SJCRH30 (cell line): ENCODE measurements around the gene SLC19A1. TPM values are rescaled to one million over a fixed set of nuclear protein-coding genes. Genes with fewer than 3 reads are reported as not detected.
"Not testable (repeated sequence)": the region's sequence is repeated elsewhere in the genome, so short reads cannot be mapped to it uniquely, and the experiment has no call there.

ENCODE experiments used
- DNase-seq, 2 experiments: peaks; one replicate each; pipeline ENCODE4 v3.0.0-alpha.2; 2015 to 2020
- H3K27ac ChIP-seq: fragments of 250-450 bp; sonication (Bioruptor Pico); 2 replicates; pipeline ENCODE4 v1.5.1; 2020; ENCODE audit warnings: mild to moderate bottlenecking, moderate library complexity
- H3K27me3 ChIP-seq: fragments of 250-450 bp; sonication (Bioruptor Pico); 2 replicates; pipeline ENCODE4 v1.5.1; 2020; ENCODE audit warnings: mild to moderate bottlenecking, moderate library complexity
- H3K36me3 ChIP-seq: fragments of 250-450 bp; sonication (Bioruptor Pico); 2 replicates; pipeline ENCODE4 v1.5.1; 2020; ENCODE audit warnings: mild to moderate bottlenecking, moderate library complexity
- H3K4me1 ChIP-seq: fragments of 250-450 bp; sonication (Bioruptor Pico); 2 replicates; pipeline ENCODE4 v1.5.1; 2020; ENCODE audit warnings: mild to moderate bottlenecking, moderate library complexity
- H3K4me3 ChIP-seq: fragments of 250-450 bp; sonication (Bioruptor Pico); 2 replicates; pipeline ENCODE4 v1.5.1; 2020; ENCODE audit warnings: mild to moderate bottlenecking, moderate library complexity
- H3K9me3 ChIP-seq: fragments of 250-450 bp; sonication (Bioruptor Pico); replicated peaks from 2 replicates; pipeline ENCODE4 v1.5.1; 2020; ENCODE audit warnings: mild to moderate bottlenecking, moderate library complexity
- total RNA-seq: library from RNA; depleted of rRNA; stranded (reverse); fragments of >200 nt; shearing (Covaris generic); gene quantifications from 2 replicates; pipeline ENCODE4 v1.2.3, GENCODE V29; 2014

SLC19A1 gene
- total RNA-seq, 1 experiment from 2014 or later, result 27.6 TPM

DNA sequence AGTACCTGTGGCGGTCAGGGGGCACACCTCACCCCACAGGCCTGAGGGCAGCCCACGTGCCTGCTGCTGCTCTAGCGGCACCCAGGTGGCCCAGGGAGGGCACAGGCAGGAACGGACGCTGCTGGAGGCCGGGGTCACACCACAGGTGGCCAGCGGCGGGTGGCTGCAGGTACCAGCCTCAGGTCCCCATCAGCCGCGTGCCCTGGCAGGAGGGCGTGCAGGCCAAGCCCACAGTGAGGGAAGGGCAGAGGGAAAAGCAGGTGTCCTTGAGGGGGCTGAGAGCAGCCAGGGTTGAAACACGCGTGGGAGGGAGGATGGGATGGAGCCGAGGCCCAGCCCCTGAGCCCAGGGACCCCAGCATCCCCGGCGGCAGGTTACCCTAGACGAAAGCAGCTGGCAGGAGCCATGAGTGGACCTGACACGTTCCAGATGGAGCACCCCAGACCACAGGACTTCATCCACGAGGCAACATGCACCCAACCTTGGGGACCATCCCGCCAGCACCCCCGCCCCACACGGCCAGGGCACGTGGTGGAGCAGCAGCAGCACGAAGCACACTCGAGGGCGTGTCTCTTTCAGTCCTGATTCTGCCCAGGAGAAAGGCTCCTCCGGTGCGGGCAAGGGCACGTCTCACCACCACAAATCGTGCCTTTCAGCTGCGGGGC, 3.7 kb downstream of the SLC19A1 start:
- H3K4me3 ChIP-seq, result no peak overlapping the region
- no peaks in the 10 kb centered on the region for H3K9me3 ChIP-seq
- peaks cover 5% of the 10 kb centered on the region; the same call in 1 of the 2 replicates for H3K4me1 ChIP-seq
- no peaks in the 10 kb centered on the region for H3K27me3 ChIP-seq
- H3K36me3 ChIP-seq, result no peaks in the 10 kb centered on the region; the same call in 1 of the 2 replicates
- no peak overlapping the region for H3K27ac ChIP-seq
- DNase-seq, result no peak

DNA sequence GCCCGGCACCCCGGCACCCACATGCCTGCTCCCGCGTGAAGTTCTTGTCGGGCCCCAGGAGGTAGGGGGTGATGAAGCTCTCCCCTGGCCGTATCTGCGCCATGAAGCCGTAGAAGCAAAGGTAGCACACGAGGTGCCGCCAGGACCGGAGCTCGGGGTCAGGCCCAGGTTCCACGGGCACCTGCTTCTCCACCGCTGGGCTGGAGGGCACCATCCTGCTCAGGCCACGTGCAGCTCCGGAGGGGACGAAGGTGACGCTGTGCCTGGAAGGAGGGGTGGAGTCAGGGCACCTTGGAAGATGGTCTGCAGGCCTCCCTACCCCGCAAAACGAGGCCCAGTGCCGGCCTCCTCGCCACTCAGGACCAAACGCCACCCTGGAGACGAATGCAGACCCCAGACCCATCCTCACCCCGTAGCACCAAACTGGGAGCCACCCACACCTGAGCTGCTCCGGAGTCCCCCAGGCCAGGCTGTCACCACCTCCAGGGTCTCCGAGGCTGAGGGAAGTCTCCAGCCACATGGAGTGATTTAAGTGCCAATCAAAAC, 4.4 kb downstream of the SLC19A1 start:
- Histone ChIP-seq H3K27ac (no peak overlapping the region), H3K4me3 (no peak overlapping the region), H3K4me1 (peaks cover 5% of the 10 kb centered on the region; the same call in 1 of the 2 replicates), H3K36me3 (no peaks in the 10 kb centered on the region; the same call in 1 of the 2 replicates), H3K9me3 (no peaks in the 10 kb centered on the region), H3K27me3 (no peaks in the 10 kb centered on the region)
- DNase-seq, result no peak

DNA sequence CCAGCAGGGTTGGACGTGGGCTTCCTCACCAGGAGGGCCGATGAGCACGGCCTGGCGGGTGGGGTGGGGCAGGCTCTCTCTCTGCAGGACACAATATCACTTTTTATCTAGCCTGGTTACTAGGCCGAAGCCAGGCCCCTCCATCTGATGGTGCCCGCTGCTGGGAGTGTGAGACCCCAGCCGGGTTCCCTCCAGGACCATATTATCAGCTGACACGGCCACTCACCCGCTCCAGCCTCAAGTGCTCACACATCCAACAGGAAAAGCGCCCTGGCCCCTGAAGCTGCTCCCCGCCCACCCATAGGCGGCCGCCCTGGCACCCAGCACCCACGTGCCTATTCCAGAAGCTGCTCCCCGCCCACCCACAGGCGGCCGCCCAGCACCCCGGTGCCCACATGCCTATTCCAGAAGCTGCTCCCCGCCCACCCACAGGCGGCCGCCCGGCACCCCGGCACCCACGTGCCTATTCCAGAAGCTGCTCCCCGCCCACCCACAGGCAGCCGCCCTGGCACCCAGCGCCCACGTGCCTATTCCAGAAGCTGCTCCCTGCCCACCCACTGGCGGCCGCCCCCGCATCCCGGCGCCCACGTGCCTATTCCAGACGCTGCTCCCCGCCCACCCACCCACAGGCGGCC, 5.0 kb downstream of the SLC19A1 start:
- no peak for DNase-seq
- Histone ChIP-seq H3K36me3 (peaks cover under 1% of the 10 kb centered on the region), H3K27me3 (no peaks in the 10 kb centered on the region), H3K9me3 (no peaks in the 10 kb centered on the region), H3K4me1 (peaks cover 5% of the 10 kb centered on the region; the same call in 1 of the 2 replicates), H3K4me3 (no peak overlapping the region), H3K27ac (no peak overlapping the region)

DNA sequence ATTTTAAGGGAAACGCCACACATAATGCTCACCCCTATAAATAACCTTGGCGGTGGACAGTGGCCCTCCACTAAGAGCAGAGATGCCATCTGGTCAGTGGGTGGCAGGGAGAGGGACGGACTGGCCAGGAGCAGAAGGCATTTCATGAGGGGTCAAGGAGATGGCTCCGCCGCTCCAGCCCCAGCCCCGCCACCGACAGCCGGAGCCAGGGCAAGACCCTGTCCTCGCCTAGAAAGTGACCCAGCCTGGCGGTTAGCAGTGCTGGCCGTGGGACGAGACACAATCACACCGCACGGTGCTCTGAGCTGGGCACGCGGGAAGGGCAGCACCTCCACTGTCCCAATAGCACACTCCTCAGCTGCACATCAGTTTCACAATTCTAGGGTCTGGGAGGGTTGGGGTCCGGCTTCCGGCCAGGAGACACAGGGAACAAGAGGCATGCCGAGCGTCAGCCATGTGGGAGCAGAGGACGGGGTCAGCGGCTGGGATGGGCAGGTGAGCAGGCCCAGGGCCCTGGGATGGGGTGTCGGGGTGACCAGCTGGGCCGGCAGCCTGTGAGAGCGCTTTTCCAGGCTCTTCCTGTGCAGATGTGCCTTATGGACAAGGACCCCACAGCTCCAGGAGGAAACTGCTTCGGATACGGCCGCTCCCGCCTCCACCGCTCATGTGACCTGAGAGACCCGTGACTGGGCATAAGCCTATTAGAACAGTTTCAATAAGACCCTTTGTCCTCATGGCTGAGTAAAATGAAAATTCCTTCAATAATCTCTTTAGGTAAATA, 5.7 kb downstream of the SLC19A1 start:
- no peak for DNase-seq
- Histone ChIP-seq H3K4me3 (no peak overlapping the region), H3K4me1 (peaks cover 3% of the 10 kb centered on the region; the same call in 1 of the 2 replicates), H3K27me3 (no peaks in the 10 kb centered on the region), H3K9me3 (no peaks in the 10 kb centered on the region), H3K36me3 (peaks cover 6% of the 10 kb centered on the region), H3K27ac (no peak overlapping the region)

DNA sequence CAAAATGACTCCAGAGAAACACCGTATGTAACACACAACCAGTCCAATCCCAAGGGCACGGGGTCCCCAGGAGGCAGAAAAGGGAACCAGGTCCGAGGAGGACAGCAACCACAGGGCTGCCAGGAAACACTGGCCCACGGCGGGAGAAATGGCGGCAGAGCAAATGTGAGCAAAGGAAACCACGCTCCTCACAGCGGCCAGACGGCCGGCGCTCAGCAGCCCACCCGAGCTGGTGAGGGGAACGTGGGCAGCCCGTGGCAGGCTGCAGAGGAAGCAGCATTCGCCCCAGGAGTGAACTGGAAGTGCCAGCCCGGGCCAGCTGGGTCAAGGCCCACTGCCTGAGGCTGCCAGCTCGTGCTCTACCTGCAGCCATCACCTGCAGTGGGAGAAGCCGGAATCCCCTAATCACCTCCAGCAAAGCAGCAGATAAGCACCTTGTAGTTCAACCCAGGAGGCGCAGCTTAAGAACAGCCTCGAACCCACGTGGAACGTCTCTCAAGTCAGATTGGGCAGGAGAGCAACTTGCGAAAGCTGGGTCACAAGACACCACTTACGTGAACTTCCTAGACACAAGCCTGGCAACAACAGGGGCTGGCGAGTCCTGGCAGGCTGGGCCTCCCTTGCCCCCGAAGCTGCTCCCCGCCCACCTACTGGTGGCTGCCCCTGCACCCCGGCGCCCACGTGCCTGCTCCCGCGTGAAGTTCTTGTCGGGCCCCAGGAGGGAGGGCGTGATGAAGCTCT, 6.7 kb downstream of the SLC19A1 start:
- H3K4me3 ChIP-seq, result no peak overlapping the region
- no peak overlapping the region for H3K27ac ChIP-seq
- H3K36me3 ChIP-seq, result peaks cover 10% of the 10 kb centered on the region
- H3K4me1 ChIP-seq, result no peaks in the 10 kb centered on the region
- no peaks in the 10 kb centered on the region for H3K9me3 ChIP-seq
- DNase-seq, result no peak
- no peaks in the 10 kb centered on the region for H3K27me3 ChIP-seq

DNA sequence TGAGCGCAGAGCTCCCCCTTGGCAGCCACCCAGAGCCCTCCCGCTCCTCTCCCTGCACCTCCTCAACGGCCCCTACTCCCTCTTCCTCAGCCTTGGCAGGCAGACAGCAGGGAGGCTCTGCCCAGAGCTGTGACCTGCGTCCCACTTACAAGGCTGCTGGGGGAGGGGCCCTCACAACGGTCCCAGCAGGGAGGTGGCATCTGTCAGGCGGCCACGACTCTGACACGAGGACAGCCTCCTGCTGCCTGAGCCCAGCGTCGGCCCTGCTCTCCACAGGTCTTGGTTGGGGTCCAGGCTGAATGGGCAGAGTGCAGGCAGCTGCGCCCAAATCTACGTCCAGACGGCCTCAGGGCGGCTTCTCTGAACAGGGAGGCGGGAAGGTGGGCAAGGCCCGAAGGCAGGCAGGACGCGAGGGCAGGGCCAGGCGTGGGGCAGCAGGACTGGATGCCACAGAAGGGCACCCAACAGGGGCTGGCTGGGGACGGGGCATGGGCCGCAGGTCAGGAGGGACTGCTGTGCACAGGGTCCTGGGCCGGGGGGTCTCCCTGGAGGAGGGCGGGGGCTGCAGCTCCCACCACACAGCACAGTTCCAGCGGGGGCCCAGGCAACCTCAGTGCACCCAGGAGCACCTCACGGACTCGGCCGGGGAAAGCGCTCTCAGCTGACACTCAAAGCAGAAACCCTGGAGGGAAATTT, 7.5 kb downstream of the SLC19A1 start:
- Histone ChIP-seq H3K4me3 (no peak overlapping the region), H3K27ac (no peak overlapping the region)
- no peak for DNase-seq

DNA sequence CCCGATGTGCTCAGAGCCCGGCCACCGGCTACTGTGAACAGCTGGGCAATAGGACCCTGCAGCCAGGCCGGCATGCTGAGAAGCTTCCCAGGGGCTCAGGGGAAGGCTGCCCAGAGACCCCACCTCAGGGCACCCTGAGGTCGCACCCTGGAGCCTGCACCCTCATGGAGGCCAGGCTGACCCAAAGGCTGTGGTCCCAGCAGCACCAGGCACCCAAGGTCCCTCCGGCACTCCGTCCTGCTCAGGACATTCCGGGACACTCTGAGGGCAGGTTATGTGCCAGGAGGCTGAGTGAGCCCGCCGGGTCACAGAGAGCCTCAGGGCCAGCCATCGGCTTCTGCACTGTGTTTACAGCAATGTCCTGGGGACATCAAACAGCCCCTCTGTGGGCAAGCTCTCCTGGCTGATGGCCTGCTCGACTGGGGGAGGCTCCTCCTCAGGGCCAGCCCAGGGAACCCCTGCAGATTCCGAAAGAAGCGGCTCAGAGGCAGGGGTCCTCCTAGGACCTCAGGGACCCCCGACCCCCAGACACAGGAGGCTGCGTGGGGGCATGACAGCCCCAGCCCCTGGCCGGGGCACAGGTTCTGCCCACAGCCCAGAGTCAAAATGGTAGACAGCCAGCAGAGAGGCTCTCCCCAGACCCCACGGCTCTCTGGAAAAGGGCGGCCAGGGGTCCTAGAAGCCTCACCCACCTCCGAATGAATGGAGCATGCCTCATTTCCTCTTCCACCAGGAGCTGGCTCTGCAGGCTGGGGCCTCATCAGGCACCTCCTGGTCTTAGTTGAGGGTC, 8.2 kb downstream of the SLC19A1 start:
- Histone ChIP-seq H3K27me3 (no peaks in the 10 kb centered on the region), H3K4me1 (no peaks in the 10 kb centered on the region), H3K36me3 (peaks cover 24% of the 10 kb centered on the region), H3K27ac (no peak overlapping the region), H3K4me3 (no peak overlapping the region), H3K9me3 (no peaks in the 10 kb centered on the region)
- DNase-seq, result no peak

More for the DNA sequence above, 7.5 kb downstream of the SLC19A1 start:
- H3K4me1 ChIP-seq, result no peaks in the 10 kb centered on the region
- no peaks in the 10 kb centered on the region for H3K9me3 ChIP-seq
- no peaks in the 10 kb centered on the region for H3K27me3 ChIP-seq
- peaks cover 17% of the 10 kb centered on the region for H3K36me3 ChIP-seq

DNA sequence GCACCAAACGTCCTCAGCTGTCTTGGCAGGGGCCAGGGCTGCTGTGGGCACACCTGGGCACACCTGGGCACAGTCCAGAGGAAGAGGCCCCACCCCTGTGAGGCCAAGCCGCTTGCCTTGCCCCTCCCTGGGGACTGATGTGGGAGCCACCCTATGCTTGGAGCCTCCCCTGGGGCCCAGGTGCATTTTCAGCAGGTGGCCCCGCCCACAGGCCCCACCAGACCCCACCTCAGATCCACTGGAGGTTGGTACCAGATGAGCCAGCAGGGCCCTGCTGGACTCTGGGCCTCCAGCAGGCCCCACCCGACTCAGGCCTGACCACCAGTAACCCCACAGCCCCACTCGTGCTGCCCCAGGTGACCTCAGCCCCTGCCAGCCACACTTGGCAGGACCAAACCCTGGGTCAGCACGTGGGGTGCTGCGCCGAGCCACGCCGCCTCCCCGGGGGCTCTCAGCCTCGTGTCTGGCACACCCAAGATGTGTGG, 8.8 kb downstream of the SLC19A1 start:
- Histone ChIP-seq H3K36me3 (peaks cover 24% of the 10 kb centered on the region), H3K9me3 (no peaks in the 10 kb centered on the region), H3K4me1 (no peaks in the 10 kb centered on the region), H3K4me3 (no peak overlapping the region), H3K27me3 (no peaks in the 10 kb centered on the region), H3K27ac (no peak overlapping the region)
- no peak for DNase-seq

DNA sequence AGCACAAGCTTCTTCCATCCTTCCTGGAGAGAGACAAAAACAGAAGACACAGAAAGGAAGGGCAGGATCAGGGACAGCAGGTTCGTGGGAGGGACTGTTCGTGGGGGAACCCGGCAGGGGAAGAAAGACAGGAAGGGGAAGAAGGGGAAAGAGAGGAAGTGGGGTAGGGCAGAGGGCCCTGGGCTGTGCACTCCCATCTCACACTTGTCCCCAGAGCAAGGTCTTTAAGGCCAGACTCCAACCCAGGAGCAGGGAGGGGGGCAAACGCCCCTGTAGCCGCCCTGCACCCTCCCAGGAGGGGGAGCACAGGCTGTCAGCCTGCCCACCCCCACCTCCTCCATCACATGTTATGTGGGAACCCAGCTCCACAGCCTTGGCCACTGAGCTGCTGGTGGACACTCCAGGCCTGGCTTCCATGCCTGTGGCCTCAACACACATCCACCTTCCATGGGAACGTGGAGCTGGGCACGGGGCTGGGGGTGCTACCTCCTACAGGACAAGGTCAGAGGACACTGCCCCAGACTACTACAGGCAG, 9.3 kb downstream of the SLC19A1 start:
- Histone ChIP-seq H3K27ac (no peak overlapping the region), H3K36me3 (peaks cover 24% of the 10 kb centered on the region), H3K27me3 (no peaks in the 10 kb centered on the region), H3K4me1 (no peaks in the 10 kb centered on the region), H3K9me3 (no peaks in the 10 kb centered on the region), H3K4me3 (no peak overlapping the region)
- DNase-seq, result no peak

DNA sequence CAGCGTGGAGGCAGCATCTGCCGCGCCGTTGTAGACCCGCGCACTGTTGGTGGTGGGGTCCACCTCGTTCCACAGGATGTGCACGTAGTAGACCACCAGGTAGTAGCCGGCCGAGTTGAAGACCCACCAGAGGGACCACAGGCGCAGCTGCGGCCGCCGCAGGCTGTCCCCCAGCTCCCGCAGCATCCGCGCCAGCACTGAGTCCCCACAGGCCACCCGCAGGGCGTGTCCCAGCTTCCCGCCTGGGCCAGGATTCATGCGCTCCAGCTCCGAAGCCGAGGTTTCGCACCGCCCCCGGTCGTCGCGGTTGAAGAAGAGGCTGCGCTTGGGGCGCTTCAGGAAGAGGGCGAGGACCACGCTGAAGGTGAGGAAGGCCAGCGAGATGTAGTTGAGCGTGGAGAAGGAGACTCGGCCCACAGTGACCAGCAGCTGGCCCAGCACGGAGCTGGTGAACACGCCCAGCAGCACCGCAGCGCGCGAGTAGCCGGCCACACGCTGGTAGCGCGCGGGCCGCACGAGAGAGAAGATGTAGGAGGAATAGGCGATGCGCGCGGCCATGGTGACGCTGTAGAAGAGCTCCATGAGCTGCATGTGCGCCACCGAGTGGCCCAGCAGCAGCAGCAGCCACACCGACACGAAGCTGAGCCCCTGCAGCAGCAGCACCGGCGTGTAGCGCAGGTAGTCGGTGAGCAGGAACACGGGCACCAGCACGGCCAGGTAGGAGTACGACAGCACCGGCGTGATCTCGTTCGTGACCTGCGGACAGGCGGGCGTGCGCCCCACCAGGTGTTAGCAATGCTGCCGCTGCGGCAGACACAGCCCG, 10.6 kb downstream of the SLC19A1 start:
- no peaks in the 10 kb centered on the region for H3K9me3 ChIP-seq
- DNase-seq, result no peak
- no peaks in the 10 kb centered on the region for H3K4me1 ChIP-seq
- H3K4me3 ChIP-seq, result no peak overlapping the region
- H3K27me3 ChIP-seq, result no peaks in the 10 kb centered on the region
- peaks cover 26% of the 10 kb centered on the region for H3K36me3 ChIP-seq
- H3K27ac ChIP-seq, result no peak overlapping the region

DNA sequence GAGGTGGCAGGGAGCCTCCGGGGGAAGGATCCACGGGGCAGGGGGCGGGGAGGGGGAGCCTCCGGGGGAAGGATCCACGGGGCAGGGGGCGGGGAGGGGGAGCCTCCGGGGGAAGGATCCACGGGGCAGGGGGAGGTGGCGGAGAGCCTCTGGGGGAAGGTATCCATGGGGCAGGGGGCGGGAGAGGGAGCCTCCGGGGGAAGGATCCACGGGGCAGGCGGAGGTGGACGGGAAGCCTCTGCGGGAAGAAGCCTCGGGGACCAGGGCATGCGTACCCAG, 11.2 kb downstream of the SLC19A1 start:
- H3K4me1 ChIP-seq, H3K4me3 ChIP-seq, H3K27me3 ChIP-seq, DNase-seq, H3K27ac ChIP-seq, H3K9me3 ChIP-seq: not testable (repeated sequence)
- H3K36me3 ChIP-seq, result peaks cover 27% of the 10 kb centered on the region

DNA sequence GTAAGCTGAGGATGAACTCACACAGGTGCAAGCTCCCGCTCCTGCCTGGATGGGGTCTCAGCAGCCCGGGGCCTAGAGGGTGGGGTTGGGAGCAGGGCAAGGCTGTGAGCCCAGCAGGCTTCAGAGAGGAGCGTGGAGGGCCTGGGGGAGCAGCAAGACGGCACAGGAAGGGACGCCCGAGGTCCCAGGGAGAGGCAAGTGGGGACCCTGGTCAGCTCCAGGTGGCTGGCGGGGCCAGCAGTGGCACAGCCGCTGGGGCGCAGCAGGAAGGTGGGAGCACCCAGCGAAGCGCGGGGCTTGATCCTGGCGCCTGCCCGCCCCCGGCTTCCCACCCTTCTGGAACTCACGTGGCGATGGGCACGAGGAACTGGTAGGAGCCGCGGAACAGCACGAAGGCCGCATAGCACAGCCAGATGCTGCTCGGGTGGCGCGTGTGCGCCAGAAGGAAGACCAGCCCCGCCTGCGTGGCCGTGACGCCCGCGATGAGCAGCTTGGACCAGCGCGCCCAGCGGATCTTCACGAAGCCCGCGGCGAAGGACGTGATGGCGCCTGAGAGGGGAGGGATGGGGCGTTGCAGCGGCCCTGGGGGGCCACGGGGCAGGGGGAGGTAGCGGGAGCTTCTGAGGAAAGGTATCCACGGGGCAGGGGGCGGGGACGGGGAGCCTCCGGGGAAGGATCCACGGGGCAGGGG, 11.7 kb downstream of the SLC19A1 start:
- H3K4me1 ChIP-seq, result no peaks in the 10 kb centered on the region
- peaks cover 29% of the 10 kb centered on the region for H3K36me3 ChIP-seq
- H3K27ac ChIP-seq, result no peak overlapping the region
- no peaks in the 10 kb centered on the region for H3K9me3 ChIP-seq
- no peak overlapping the region for H3K4me3 ChIP-seq
- no peak for DNase-seq
- H3K27me3 ChIP-seq, result no peaks in the 10 kb centered on the region
